Thyroid gland (tissue), 4 donors: ENCODE results near the gene MARCKSL1.
"Not testable (repeated sequence)": the region's sequence is repeated elsewhere in the genome, so short reads cannot be mapped to it uniquely, and the experiment has no call there.

Experiments
- POLR2A ChIP-seq, 2 donors: fragments of 450-650 bp; IDR thresholded peaks; one replicate each; pipeline ENCODE4 v1.6.1; 2017; ENCODE audit warnings: antibody characterized with exemption in 2 of 2, mild to moderate bottlenecking in 2 of 2, moderate library complexity in 1 of 2
- TF ChIP-seq, protein P1 (sequence below), 6 experiments: fragments of 200-600 bp in 3 of 6; fragments of 450-650 bp in 3 of 6; sonication (generic) in 3 of 6; IDR thresholded peaks; one replicate each; pipeline ENCODE4 v1.5.1; 2016 to 2019; ENCODE audit warnings: antibody characterized with exemption in 6 of 6, mild to moderate bottlenecking in 2 of 6, inconsistent platforms in 1 of 6, moderate library complexity in 1 of 6

DNA sequence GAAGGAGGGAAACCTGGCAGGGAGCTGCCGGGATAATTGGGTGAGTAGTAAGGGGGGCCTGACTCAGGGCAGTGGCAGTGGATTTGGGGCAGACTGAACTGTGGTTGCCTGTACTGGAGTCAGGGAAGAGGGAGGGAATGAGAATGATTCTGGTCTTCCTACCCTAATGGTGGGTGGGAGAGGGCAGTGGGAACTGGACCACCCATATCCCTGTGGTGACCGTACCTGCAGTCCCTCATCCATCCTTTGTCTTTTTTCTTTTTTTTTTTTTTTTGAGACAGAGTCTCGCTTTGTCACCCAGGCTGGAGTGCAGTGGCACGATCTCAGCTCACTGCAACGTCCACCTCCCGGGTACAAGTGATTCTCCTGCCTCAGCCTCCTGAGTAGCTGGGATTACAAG is 19.7 kb upstream of the MARCKSL1 start:
- TF ChIP-seq POLR2A (IDR thresholded peaks at IDR 0.05), result not testable (repeated sequence)
- TF ChIP-seq, protein P1, sequence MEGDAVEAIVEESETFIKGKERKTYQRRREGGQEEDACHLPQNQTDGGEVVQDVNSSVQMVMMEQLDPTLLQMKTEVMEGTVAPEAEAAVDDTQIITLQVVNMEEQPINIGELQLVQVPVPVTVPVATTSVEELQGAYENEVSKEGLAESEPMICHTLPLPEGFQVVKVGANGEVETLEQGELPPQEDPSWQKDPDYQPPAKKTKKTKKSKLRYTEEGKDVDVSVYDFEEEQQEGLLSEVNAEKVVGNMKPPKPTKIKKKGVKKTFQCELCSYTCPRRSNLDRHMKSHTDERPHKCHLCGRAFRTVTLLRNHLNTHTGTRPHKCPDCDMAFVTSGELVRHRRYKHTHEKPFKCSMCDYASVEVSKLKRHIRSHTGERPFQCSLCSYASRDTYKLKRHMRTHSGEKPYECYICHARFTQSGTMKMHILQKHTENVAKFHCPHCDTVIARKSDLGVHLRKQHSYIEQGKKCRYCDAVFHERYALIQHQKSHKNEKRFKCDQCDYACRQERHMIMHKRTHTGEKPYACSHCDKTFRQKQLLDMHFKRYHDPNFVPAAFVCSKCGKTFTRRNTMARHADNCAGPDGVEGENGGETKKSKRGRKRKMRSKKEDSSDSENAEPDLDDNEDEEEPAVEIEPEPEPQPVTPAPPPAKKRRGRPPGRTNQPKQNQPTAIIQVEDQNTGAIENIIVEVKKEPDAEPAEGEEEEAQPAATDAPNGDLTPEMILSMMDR (IDR thresholded peaks at IDR 0.05), result not testable (repeated sequence)
